Upper lobe of left lung (tissue), 6 donors: ENCODE results near the gene MACROD2. TPM values are rescaled to one million over a fixed set of nuclear protein-coding genes. Genes with fewer than 3 reads are reported as not detected.

Experiments used
- ATAC-seq, 2 donors: fragments of 200-7000 bp; cut with Tn5 transposase; one replicate each; pipeline ENCODE4 v1.9.1; 2022; ENCODE audit warnings: mild to moderate bottlenecking in 2 of 2, moderate library complexity in 2 of 2; ENCODE audit not compliant: low FRiP score in 2 of 2
- DNase-seq, 2 donors: peaks; one replicate each; pipeline ENCODE4 v3.0.0-alpha.2; 2019 to 2020
- H3K27ac ChIP-seq, 4 donors: fragments of 200-600 bp; sonication (generic); one replicate each; pipeline ENCODE4 v1.5.1; 2016 to 2019
- H3K27me3 ChIP-seq, 4 donors: fragments of 200-600 bp; sonication (generic); one replicate each; pipeline ENCODE4 v1.5.1; 2017 to 2019
- H3K36me3 ChIP-seq, 4 donors: fragments of 200-600 bp; sonication (generic); one replicate each; pipeline ENCODE4 v1.5.1; 2016 to 2019
- H3K4me1 ChIP-seq, 4 donors: fragments of 200-600 bp; sonication (generic); one replicate each; pipeline ENCODE4 v1.5.1; 2018 to 2019
- H3K4me3 ChIP-seq, 4 donors: fragments of 200-600 bp; sonication (generic); one replicate each; pipeline ENCODE4 v1.5.1; 2017 to 2019; ENCODE audit warnings: mild to moderate bottlenecking in 2 of 4, moderate library complexity in 1 of 4
- H3K9me3 ChIP-seq, 4 donors: fragments of 200-600 bp; sonication (generic); one replicate each; pipeline ENCODE4 v1.5.1; 2018 to 2019
- CTCF ChIP-seq, 6 experiments: fragments of 450-650 bp in 4 of 6; fragments of 200-600 bp in 2 of 6; sonication (generic) in 2 of 6; IDR thresholded peaks; one replicate each; pipeline ENCODE4 v1.5.1; 2016 to 2019; ENCODE audit warnings: antibody characterized with exemption in 6 of 6
- EP300 ChIP-seq, 4 donors: sonication (generic); formaldehyde crosslinking; IDR thresholded peaks; one replicate each; pipeline ENCODE4 v1.5.1; 2017; ENCODE audit warnings: antibody characterized with exemption in 4 of 4, control low read depth in 2 of 4
- POLR2A ChIP-seq, 4 donors: fragments of 450-650 bp; IDR thresholded peaks; one replicate each; pipeline ENCODE4 v1.5.1; 2016 to 2017; ENCODE audit warnings: antibody characterized with exemption in 4 of 4, mild to moderate bottlenecking in 2 of 4
- POLR2AphosphoS5 ChIP-seq, 2 donors: sonication (generic); formaldehyde crosslinking; IDR thresholded peaks; one replicate each; pipeline ENCODE4 v1.5.1; 2017; ENCODE audit warnings: antibody characterized with exemption in 2 of 2
- WGBS, 2 donors: methylation state at CpG; one replicate each; pipeline ENCODE4 v1.1.5; 2017 to 2018; 5-methylcytosine and 5-hydroxymethylcytosine counted together
- total RNA-seq, 6 donors: library from RNA; depleted of rRNA in 4 of 6; stranded (reverse); fragments of >200 nt in 4 of 6; gene quantifications; one replicate each; pipeline versions ENCODE4 v1.1.0 to v1.2.1, GENCODE V29; 2016 to 2021
- donor health status: DM: no; HTN: no; CAD: no; lungs with moderate emphysema.
- donor health status: DM: no; HTN: yes; CAD: no; lungs with severe emphysema.

The MACROD2 gene
- total RNA-seq, 6 donors from 2014 or later = 20.7 to 84.3 (median 36.3) TPM

- WGBS, 2 donors = 33 to 35% methylated on average over 1 of the region's 1 CpG
- H3K4me1 ChIP-seq = no peaks in the 10 kb centered on the region
- ATAC-seq = no peak
- H3K9me3 ChIP-seq = no peaks in the 10 kb centered on the region
- H3K27ac ChIP-seq = no peak overlapping the region
- no peak overlapping the region for H3K4me3 ChIP-seq
- DNase-seq = no peak
- TF ChIP-seq POLR2A (IDR thresholded peaks at IDR 0.05) (no peak), CTCF (IDR thresholded peaks at IDR 0.05) (no peak), POLR2AphosphoS5 (IDR thresholded peaks at IDR 0.05) (no peak), EP300 (IDR thresholded peaks at IDR 0.05) (no peak)
- H3K36me3 ChIP-seq = no peaks in the 10 kb centered on the region
- H3K27me3 ChIP-seq = no peaks in the 10 kb centered on the region
These were observed 309.2 kb downstream of the MACROD2 start for GRCh38 chr20:14304472-14304871.

- DNase-seq (no peak), ATAC-seq (no peak)
- Histone ChIP-seq H3K36me3 (no peaks in the 10 kb centered on the region), H3K27ac (no peak overlapping the region), H3K27me3 (no peaks in the 10 kb centered on the region), H3K9me3 (no peaks in the 10 kb centered on the region), H3K4me3 (no peak overlapping the region), H3K4me1 (no peaks in the 10 kb centered on the region)
- TF ChIP-seq CTCF (IDR thresholded peaks at IDR 0.05) = no peak
- WGBS, 2 donors = 81 to 86% methylated on average over 2 of the region's 2 CpGs
These were observed 312.6 kb downstream of the MACROD2 start for GRCh38 chr20:14307956-14308355.

GRCh38 chr20:14310977-14311627, 315.8 kb downstream of the MACROD2 start:
- 85 to 87% methylated on average over 5 of the region's 5 CpGs for WGBS, 2 donors
- TF ChIP-seq CTCF (IDR thresholded peaks at IDR 0.05) = no peak
- TF ChIP-seq POLR2A (IDR thresholded peaks at IDR 0.05) = no peak
- no peak for TF ChIP-seq EP300 (IDR thresholded peaks at IDR 0.05)
- no peak for TF ChIP-seq POLR2AphosphoS5 (IDR thresholded peaks at IDR 0.05)

GRCh38 chr20:14312001-14312400, 316.7 kb downstream of the MACROD2 start:
- Histone ChIP-seq H3K9me3 (no peaks in the 10 kb centered on the region), H3K27me3 (no peaks in the 10 kb centered on the region), H3K4me1 (no peaks in the 10 kb centered on the region), H3K36me3 (no peaks in the 10 kb centered on the region), H3K27ac (no peak overlapping the region), H3K4me3 (no peak overlapping the region)
- no peak for DNase-seq
- no peak for TF ChIP-seq EP300 (IDR thresholded peaks at IDR 0.05)
- TF ChIP-seq POLR2AphosphoS5 (IDR thresholded peaks at IDR 0.05) = no peak
- TF ChIP-seq CTCF (IDR thresholded peaks at IDR 0.05) = no peak
- no peak for TF ChIP-seq POLR2A (IDR thresholded peaks at IDR 0.05)
- no peak for ATAC-seq
- WGBS, 2 donors = 95 to 98% methylated on average over 2 of the region's 2 CpGs

More at GRCh38 chr20:14310977-14311627, 315.8 kb downstream of the MACROD2 start:
- no peak for DNase-seq
- Histone ChIP-seq H3K36me3 (no peaks in the 10 kb centered on the region), H3K4me3 (no peak overlapping the region), H3K9me3 (no peaks in the 10 kb centered on the region), H3K27ac (no peak overlapping the region), H3K27me3 (no peaks in the 10 kb centered on the region), H3K4me1 (no peaks in the 10 kb centered on the region)
- ATAC-seq = no peak

GRCh38 chr20:14313341-14314020, 318.2 kb downstream of the MACROD2 start:
- ATAC-seq (no peak), DNase-seq (no peak)
- Histone ChIP-seq H3K36me3 (no peaks in the 10 kb centered on the region), H3K27me3 (no peaks in the 10 kb centered on the region), H3K27ac (no peak overlapping the region), H3K9me3 (no peaks in the 10 kb centered on the region), H3K4me3 (no peak overlapping the region), H3K4me1 (no peaks in the 10 kb centered on the region)
- WGBS, 2 donors = 44 to 71% methylated on average over 2 of the region's 2 CpGs
- no peak for TF ChIP-seq POLR2A (IDR thresholded peaks at IDR 0.05)
- no peak for TF ChIP-seq CTCF (IDR thresholded peaks at IDR 0.05)
- no peak for TF ChIP-seq EP300 (IDR thresholded peaks at IDR 0.05)
- TF ChIP-seq POLR2AphosphoS5 (IDR thresholded peaks at IDR 0.05) = no peak
